A204.1 (cell line): Measurements from ENCODE around the gene TMEM178B.
"Not testable (repeated sequence)": the region's sequence is repeated elsewhere in the genome, so short reads cannot be mapped to it uniquely, and the experiment has no call there.

Experiments used
- FAIRE-seq: peaks from 2 replicates; lab custom pipeline; 2012; peaks lifted over from hg19 to GRCh38; lab: Jason Lieb, UNC

TMEM178B gene

DNA sequence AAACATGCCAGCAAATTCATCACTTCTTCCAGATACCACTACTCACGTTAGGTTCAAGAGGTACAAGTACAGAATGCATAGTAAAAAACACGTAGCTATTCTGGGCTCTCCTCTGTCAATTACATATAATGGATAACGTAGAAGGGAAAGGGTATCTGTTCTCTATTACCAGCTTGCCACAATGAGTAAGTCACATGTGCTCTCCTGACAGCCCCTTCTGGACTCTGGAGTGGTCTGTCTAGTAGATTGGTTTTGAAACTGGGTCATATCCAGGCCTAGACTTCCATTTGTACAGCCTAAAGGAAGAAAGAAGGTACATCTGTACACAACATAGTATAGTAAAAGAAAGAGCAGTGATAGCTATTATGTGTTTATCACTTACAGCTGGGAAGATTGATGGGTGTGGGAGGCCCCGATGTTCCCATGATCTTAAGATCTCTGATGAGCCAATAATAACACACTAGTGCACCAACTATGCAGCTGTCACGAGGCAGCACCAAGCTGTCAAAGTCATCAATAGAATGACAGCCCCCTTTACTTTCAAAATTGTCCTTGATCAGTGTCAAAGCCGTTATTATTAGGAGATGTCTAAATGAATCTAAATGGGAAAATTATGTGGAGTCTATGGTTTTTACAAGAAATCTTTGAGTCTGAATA lies 315.4 kb downstream of the TMEM178B start:
- FAIRE-seq: no peak

DNA sequence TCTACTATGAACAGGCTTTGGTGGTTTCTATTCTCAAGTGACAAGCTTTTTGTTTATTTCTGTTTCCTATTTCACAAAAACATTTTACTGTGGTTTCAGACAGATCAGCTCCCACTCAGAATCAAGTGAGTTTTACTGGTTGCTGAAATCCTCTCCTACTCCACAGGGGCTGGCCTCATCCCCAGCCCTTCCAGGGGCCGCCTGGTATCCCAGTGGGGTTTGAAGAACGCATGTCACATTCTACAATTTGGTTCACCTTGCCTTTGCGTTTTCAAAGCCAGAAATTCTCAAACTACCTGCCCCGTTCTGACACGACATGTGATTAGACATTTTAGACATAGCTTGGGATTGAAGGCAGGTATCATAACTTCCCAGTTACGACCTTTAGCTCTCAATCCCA lies 316.5 kb downstream of the TMEM178B start:
- FAIRE-seq: no peak

DNA sequence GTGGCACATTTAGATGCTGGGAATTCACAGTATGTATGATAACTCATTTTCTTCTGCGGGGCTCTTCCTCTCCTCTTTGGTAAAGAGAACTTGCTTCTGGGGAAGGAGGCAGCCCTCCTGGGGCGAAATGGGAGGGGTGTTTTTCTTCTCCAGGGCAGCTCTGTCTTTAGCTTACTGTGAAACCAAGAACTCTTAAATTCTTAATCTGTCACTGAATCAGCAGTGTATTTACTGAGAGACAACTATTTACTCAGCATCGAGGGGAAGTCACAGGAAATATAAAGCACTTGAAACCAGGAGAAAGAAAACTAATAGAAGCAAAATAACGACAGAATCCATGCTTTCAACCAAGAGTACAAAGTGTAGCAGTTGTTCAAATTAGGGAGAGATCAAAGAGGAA lies 319.2 kb downstream of the TMEM178B start:
- no peak for FAIRE-seq

DNA sequence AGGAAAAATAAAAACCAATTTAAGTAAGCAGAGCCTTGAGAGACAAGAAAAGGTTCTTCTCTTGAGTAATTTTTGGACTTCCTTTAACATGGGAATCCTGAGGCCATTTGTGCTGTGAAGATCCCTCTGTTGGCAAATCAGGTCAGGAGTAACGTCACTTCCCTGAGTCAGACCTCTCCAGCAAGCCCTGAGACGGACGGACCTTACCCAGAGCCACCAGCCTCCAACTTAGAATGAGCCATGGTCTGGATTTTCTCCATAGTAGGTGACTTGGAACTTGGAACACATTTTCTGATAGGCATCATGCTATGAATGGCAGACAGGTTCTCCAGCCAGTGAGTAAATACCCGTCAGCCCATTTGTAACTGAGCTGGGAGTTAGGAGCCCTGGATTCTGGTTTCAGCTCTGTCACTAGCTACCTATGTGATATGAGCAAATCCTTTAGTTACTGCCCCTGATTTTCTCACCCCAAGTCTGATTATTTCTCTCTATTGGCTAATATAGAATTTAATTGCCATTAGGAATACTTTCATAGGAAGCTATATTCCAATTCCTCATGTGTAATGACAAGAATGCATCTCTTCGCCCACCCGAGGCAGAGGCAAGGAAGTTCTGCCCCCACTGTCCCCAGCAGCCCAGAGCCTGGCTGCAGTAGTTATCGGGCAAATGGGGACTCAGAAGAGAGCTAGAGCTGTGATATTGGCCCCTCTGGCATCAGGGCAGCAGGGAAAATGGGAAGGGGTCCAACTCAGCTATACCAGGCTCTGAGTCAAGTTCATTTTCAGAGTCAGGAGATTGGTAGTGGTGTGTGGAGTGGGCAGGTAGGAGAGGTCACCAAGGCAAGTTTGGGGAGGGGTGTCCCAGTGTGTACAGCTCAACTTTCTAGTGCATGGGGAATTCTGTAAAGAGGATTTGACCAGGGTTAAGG lies 323.6 kb downstream of the TMEM178B start:
- no peak for FAIRE-seq

DNA sequence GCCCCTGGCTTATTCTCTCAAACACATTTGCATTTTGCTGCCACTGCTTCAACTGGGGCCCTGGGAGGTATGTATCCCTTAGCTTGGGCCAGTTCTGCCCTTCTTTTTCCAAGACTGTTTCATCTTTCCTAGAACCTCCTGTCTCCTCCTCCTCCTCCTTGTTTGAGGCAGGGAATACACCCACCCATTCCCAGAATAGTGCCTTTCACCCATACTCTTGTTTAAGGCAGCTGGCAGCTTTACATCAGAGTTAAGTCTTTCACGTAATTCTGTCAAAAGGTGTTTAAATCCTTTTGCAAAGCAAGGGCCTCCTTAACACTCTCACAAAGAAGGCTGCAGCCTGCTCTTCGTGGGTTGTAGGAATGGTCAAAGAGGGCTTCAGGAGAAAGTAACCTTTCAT lies 326.5 kb downstream of the TMEM178B start:
- FAIRE-seq: no peak

DNA sequence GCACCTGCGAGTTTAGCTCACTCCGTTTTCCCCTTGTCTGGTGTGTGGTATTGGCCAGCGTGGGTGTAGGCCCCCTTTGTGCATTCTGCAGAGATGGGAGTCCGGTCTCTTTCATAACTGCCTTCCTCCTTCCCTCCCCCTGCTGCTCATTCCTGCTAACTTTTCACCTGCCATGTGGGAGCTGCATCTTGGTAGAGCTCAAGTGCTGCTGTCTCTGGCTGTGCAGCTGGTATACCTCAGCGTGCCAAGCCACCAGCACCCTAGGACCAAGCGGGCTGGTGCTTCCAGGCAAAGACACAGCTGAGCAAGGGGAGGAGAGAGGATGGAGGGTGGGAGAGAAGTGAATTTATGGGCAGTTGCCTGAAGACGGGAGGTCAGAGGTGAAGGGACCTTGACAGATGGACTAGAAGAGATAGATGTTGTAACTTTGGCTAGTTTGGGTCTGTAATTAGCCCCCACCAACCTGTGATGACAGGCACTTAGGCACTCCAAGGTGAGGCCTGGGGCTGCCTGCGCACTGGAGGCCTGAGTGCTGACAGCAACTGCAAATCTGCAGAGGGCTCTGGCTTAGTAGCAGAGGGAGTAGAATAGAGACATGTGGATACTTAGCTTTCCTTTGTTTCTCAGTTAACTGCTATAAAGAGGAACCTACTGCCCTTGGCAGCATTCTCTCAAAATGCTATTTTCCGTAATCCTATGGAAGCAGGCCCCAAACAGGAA lies 328.6 kb downstream of the TMEM178B start:
- FAIRE-seq: no peak

DNA sequence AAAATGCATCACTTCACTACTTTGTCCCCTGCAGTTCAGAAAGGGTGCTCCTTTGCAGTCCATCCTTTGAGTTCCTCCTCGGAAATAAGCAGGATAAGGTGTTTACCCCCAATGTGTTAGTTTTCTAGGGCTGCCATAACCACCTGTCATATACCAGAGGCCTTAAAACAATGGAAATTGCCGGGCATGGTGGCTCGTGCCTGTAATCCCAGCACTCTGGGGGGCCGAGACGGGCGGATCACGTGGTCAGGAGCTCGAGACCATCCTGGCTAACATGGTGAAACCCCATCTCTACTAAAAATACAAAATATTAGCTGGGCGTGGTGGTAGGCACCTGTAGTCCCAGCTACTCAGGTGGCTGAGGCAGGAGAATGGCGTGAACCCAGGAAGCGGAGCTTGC lies 330.0 kb downstream of the TMEM178B start:
- not testable (repeated sequence) for FAIRE-seq

DNA sequence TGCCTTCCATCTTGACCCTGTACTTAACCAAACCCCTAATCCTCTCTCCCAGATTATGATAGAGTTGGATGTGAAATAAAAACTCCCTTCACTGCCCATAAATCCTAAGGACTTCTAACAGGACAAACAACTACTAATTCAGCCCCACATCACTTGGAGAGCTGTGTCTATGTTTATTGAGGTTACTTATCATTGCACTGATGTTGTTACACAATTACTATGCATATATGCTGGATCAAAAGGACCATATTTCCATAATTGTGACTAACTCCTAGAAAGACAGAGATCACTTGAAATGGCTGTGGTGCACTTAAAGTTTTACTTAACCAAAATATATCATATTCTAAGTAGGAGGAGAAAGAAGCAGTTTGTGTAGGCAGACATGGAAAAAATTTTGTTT lies 332.5 kb downstream of the TMEM178B start:
- FAIRE-seq: no peak

DNA sequence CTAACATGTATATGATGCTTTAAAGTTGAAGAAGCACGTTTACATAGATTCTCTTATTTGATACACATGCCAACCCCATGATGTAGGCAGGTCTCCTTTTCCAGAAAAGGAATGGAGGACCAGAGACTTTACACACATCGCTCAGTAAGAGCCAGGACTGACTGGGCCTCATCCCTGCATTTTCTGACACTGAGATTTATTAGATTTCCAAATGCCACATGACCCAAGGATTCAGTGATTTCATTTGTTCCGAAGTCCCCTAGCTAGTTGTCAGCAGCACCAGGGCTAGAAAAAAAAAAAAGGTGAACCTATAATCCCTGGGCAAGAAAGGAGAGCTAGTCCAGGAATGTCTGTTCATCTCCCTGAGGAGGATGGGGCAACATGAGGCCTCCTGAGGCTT lies 334.0 kb downstream of the TMEM178B start:
- FAIRE-seq: no peak

DNA sequence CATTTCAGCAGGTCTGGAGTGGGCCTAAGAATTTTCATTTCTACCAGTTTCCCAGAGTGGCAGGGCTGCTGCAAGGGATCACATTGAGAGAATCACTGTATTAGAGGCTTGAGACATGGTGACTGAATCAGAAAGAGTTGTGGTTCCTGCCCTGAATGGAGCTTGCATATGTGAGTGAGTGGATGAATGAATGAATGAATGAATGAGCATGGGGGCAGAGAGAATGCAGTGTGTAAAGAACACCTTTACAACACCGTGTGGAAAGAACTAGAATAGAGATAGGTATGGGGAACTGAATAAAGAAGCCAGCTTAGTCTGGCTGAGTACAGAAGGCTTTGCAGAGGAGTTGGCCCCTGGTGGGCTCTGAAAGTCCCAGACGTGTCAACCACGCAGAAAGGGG lies 334.6 kb downstream of the TMEM178B start:
- FAIRE-seq: no peak

DNA sequence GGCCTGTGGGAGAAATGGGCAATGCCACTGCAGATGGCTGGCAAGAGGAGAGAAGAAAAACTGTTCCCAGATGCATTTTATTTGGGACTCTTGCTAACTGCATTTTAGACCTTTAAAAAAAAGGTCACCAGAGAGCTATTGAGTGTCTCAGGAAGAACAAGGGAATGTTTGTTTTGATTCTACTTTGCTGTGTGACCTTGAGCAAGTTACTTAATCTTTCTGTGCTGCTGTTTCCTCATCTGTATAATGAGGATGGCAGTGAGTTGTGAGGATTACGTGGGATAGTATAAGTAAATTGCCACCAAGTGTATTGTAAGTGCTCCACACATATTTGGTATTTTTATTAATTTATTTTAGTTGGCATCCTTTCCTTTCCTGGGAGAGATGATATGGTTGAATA lies 335.4 kb downstream of the TMEM178B start:
- FAIRE-seq: no peak

DNA sequence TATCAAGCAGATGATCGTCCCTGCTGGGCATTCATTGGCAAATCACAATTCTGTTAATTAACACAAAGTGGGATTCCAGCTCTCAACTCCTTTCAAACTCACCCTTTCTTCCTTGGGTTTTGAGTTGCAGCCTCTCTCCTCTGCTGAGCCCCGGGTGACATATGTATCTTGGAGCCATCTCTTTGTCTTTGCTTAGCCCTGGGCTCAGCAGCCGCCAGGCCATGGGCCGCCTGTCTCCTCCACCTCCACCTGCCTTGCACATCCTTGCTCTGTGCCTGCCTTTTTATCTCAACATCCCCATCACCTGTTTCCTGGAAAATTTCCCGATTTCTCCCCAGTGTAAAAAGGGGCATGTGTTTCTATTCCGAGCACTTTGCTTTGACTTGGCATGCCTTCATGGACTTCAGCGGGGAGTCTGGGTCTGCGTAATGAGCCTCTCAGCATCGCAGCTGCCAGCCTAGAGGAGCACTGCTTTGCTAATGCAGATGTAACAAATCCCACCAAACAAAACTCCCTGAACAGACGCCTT lies 336.0 kb downstream of the TMEM178B start:
- FAIRE-seq: no peak

DNA sequence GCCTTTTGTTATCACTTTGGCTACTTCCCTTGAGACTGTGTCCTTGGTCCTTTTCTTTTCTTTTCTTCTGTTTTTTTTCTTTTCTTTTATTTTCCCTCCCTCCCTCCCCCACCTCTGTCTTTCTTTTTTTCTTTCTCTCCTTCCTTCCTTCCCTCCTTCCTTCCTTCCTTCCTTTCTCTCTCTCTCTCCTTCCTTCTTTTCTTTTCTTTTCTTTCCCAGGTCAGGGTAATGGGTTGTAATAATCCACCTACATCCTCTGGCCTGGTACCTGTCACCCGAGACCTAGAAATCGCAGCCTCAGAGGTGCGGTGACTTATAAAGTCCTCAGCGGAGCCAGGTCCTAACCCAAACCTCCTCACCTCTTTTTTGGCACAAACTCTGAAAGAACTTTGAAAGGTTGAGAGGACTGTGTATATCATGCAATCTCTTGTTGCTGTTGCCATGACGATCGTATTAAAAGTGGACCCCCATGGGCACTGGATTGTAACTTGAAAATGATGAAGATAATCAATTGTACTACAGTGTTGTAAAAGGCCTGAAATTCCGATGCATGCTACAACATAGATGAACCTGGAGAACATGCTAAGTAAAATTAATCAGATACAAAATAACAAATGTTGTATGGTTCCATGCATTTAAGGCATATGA lies 336.6 kb downstream of the TMEM178B start:
- no peak for FAIRE-seq

DNA sequence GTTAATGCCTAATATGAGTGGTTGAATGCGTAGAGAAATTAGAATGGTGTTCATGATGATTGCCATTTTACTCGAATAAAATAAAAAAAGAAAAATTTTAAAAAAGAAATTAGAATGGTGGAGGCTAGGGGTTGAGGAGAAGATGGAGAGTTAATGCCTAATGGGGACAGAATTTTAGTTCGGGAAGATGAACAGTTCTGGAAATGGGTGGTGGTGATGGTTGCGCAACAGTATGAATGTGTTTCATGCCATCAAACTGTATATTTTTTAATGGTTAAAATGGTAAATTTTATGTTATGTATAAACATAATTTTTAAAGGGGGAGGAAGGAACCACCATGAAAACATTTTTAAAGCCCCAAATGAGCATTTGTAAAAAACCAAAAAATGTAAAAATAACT lies 337.3 kb downstream of the TMEM178B start:
- no peak for FAIRE-seq

DNA sequence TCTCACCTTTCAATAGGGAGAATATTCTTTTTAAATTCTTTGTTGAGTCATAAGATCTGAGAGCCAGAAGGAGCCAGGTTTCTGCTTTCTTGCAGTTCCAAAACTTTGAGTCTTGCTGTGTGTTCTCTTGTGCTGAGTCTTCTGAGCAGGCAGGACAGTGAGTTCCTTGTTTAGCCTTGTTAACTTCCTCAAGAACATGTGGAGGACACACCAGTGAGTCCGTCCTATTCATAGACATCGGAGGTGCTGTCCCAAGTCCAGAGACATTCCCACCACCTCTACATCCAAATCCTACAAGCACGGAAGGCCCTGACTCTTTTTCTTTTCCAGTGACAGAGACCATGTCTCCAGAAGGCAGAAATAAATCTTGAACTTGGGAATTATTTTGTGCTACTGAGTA lies 342.1 kb downstream of the TMEM178B start:
- no peak for FAIRE-seq

DNA sequence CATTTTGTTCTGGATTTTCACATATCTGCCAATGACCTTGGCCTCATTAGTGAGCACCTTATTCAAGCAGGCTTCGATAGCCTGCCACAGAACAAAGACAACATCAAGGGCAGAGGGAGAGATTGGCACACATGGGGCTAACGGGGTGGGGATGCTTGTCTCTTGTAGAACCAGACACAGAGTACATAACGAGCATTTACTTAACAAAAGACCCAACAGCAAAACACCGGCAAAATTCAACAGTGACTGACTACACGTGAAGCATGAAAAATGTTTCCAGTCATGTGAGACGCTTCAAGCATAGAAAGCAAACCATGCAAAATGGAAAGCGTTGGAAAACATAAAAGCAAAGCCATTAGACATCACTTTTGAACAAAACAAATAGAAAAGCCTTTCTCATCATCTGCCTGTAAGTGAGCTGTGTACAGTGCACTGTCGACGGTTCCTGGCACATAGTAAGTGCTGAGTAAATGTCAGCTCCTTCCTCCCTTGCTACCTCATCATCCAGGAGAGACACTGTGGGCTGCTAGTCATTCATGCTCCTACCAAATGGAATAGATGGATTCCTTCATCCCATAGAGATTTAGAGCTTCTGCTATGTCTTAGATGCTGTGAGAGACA lies 342.9 kb downstream of the TMEM178B start:
- FAIRE-seq: no peak

DNA sequence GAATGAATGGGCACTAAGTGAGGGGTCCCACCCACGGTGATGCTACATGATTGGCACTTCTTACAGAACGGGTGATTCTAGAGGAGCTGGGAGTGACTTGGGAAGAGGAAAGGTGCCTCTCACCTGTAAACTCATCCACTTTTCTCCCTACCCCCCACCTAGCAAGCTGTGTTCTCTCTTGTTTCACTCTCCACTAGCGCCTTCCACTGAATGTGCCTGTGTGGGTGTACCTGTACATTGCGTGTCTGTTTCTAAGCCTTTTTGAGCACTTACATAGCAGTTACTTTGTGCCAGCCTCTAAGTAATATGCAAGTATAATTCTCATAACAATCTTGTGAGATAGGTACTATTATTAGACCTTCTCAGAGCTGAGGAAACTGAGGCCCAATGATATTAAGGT lies 343.6 kb downstream of the TMEM178B start:
- FAIRE-seq: no peak

DNA sequence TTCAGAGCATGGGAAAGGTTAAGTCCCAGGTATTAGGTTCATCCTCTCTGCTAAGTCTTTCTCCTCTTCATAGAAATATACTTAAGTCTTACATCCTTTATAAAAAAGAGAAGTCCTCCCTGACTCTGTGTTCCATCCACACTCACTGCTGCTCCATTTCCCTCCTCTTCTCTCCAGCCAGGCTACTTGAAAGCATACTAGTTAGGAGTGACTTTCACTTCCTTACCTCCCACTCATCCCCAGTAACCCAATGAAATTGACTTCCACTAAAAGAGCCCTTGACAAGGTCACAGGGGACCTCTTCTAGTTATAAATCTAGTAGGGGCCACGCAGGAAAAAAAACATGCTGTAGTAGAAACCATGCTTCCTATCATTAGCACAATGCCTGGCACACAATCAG lies 344.2 kb downstream of the TMEM178B start:
- FAIRE-seq: no peak

DNA sequence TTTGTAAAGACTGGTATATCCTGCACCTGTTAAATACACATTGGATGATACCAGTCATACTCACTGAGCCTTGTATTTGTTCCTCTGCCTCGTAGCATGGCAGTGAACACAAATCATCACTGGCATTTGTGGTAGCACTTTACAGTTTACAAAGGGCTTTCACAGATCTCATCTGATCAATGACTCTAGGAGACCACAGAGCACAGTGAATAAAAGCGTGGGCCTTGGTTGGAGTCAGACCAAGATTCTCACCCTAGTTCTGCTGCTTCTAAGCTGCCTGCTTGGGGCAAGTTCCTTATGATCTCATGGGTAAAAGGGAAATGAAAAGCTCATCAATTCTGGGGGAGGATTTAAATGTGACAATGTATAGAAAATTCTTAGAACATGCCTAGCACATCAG lies 347.4 kb downstream of the TMEM178B start:
- no peak for FAIRE-seq

DNA sequence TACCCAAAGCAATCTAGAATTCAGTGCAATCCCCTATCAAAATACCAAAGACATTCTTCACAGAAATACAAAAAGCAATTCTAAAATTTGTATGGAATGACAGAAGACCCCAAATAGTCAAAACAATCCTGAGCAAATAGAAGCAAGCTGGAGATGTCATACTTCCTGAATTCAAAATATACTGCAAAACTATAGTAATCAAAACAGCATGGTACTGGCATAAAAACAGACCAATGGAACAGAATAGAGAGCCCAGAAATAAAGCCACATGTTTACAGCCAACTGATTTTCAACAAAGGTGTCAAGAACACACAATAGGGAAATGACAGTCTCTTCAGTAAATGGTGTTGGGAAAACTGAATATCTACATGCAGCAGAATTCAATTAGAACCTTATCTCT lies 353.3 kb downstream of the TMEM178B start:
- FAIRE-seq: no peak

DNA sequence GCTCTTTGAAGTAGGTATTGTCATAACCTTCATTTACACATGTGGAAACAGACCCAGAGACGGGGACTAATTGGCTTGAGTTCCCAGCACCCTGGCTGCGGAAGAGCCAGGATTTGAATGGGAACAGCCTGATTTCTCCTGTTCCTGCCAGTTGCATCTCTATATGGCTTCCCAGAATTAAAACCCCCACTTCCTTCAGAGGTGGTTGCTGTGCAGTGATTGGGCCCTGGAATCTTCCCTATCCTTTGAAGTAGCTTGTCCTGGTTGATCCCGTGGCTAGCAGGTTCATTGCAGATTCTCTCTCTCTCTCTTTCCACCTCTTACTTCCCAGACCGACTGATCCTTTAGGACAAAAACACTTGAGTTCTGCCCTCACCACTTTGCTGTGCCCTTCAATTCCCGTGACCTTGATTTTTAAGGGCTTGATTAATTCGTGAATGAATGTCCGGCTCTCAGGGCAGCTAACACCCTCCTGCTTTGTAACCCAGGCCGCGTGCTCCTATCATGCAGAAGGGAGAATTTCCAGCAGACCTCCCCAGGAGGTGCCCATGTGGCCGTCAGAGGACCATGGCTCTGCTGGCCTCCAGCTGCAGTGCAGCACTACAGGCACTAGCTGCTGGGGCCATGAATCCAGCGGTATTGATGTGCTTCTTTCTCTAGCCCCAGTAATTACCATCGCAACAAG lies 356.7 kb downstream of the TMEM178B start:
- FAIRE-seq: no peak
